Skeletal muscle tissue (tissue), 4 donors: ENCODE measurements around the gene EPRS1. TPM values are rescaled to one million over a fixed set of nuclear protein-coding genes. Genes with fewer than 3 reads are reported as not detected.
"Not testable (repeated sequence)": the region's sequence is repeated elsewhere in the genome, so short reads cannot be mapped to it uniquely, and the experiment has no call there.

Experiments used
- H3K27ac ChIP-seq: one replicate; pipeline ENCODE4 v1.7.0; 2013; ENCODE audit warnings: mild to moderate bottlenecking, low read depth, low read length, inconsistent platforms
- H3K27me3 ChIP-seq, 3 donors: one replicate each; pipeline ENCODE4 v1.7.0; 2013; ENCODE audit warnings: low read length in 3 of 3; ENCODE audit not compliant: control insufficient read depth in 3 of 3, insufficient read depth in 3 of 3
- H3K36me3 ChIP-seq, 3 donors: one replicate each; pipeline ENCODE4 v1.7.0; 2013; ENCODE audit warnings: low read length in 3 of 3; ENCODE audit not compliant: control insufficient read depth in 3 of 3, insufficient read depth in 3 of 3
- H3K4me1 ChIP-seq, 3 donors: one replicate each; pipeline ENCODE4 v1.7.0; 2013; ENCODE audit warnings: low read length in 3 of 3, mild to moderate bottlenecking in 3 of 3; ENCODE audit not compliant: control insufficient read depth in 3 of 3, insufficient read depth in 3 of 3
- H3K4me3 ChIP-seq, 3 donors: one replicate each; pipeline ENCODE4 v1.7.0; 2013; ENCODE audit warnings: low read length in 3 of 3
- H3K9ac ChIP-seq, 3 donors: one replicate each; pipeline ENCODE4 v1.7.0; 2013; ENCODE audit warnings: low read length in 3 of 3, mild to moderate bottlenecking in 3 of 3, moderate library complexity in 2 of 3, low read depth in 1 of 3
- H3K9me3 ChIP-seq, 3 donors: one replicate each; pipeline ENCODE4 v1.7.0; 2013; ENCODE audit warnings: low read length in 3 of 3; ENCODE audit not compliant: control insufficient read depth in 3 of 3
- total RNA-seq: library from RNA; depleted of rRNA; stranded (reverse); fragments of >200 nt; gene quantifications from one replicate; pipeline ENCODE4 v1.2.3, GENCODE V29; 2014
- donor health status: Osteomylitis.

Gene EPRS1
- 88.2 TPM for total RNA-seq

- H3K4me1 ChIP-seq = peaks cover 6 to 8% (median 7%) of the 10 kb centered on the region in 3 donors
- peak within 1 kb of the TSS; percentile 69 for H3K27ac ChIP-seq
These were observed at the start of gene EPRS1 for GRCh38 chr1:220046052-220046930. Gene EPRS1, minus strand, starts transcription at chr1:220046505. Its CDS starts 117 bp downstream, at chr1:220046388.

GRCh38 chr1:220094016-220094911, 48.0 kb upstream of the EPRS1 start, which contains the start of gene IARS2:
Gene IARS2, plus strand, starts transcription at chr1:220094132. Its CDS starts 85 bp downstream, at chr1:220094217.
- H3K4me1 ChIP-seq = peaks cover 10 to 18% (median 15%) of the 10 kb centered on the region in 3 donors
- H3K9ac ChIP-seq = peak within 1 kb of the TSS; percentile 82 to 90 (median 87)
- H3K27ac ChIP-seq = peak within 1 kb of the TSS; percentile 79
- no peaks in the 10 kb centered on the region for H3K27me3 ChIP-seq
- peak within 1 kb of the TSS; percentile 89 to 96 (median 92) for H3K4me3 ChIP-seq
- no peaks in the 10 kb centered on the region for H3K9me3 ChIP-seq
- H3K36me3 ChIP-seq = peaks cover 6 to 11% (median 8%) of the 10 kb centered on the region in 3 donors

More at GRCh38 chr1:220046052-220046930, at the start of gene EPRS1:
- Histone ChIP-seq H3K27me3 (no peaks in the 10 kb centered on the region), H3K9me3 (no peaks in the 10 kb centered on the region), H3K4me3 (peak within 1 kb of the TSS; percentile 86 to 100 (median 98)), H3K36me3 (peaks cover 0 to 3% (median 0%) of the 10 kb centered on the region in 3 donors), H3K9ac (peak within 1 kb of the TSS; percentile 85 to 91 (median 89))

GRCh38 chr1:220093361-220094015, 47.2 kb upstream of the EPRS1 start:
- Histone ChIP-seq H3K27ac (no peak overlapping the region), H3K36me3 (peaks cover 4 to 11% (median 6%) of the 10 kb centered on the region in 3 donors)

GRCh38 chr1:220092694-220093093, 46.4 kb upstream of the EPRS1 start:
- Histone ChIP-seq H3K9me3 (no peaks in the 10 kb centered on the region), H3K9ac (no peak overlapping the region), H3K4me3 (no peak overlapping the region), H3K36me3 (peaks cover 0 to 8% (median 6%) of the 10 kb centered on the region in 3 donors), H3K27me3 (no peaks in the 10 kb centered on the region), H3K27ac (no peak overlapping the region), H3K4me1 (peaks cover 11 to 18% (median 15%) of the 10 kb centered on the region in 3 donors)

More at GRCh38 chr1:220093361-220094015, 47.2 kb upstream of the EPRS1 start:
- Histone ChIP-seq H3K9me3 (no peaks in the 10 kb centered on the region), H3K4me3 (peak overlapping the region; percentile 22 to 69 (median 45)), H3K4me1 (peaks cover 11 to 18% (median 15%) of the 10 kb centered on the region in 3 donors), H3K27me3 (no peaks in the 10 kb centered on the region), H3K9ac (no peak overlapping the region)

- H3K9ac ChIP-seq = peak within 1 kb of the TSS; percentile 71 to 87 (median 75)
- H3K4me1 ChIP-seq = peaks cover 10 to 11% (median 11%) of the 10 kb centered on the region in 3 donors
- no peaks in the 10 kb centered on the region for H3K9me3 ChIP-seq
- H3K36me3 ChIP-seq = no peaks in the 10 kb centered on the region
- H3K27ac ChIP-seq = no peak within 1 kb of the TSS
- H3K4me3 ChIP-seq = peak within 1 kb of the TSS; percentile 88 to 97 (median 94)
- no peaks in the 10 kb centered on the region for H3K27me3 ChIP-seq
These were observed 43.6 kb upstream of the EPRS1 start, which contains the start of gene BPNT1 for GRCh38 chr1:220089650-220090556. Gene BPNT1, minus strand, starts transcription at chr1:220089788. Its CDS starts 9,942 bp downstream, at chr1:220079846.

GRCh38 chr1:220086261-220086686, 40.0 kb upstream of the EPRS1 start:
- H3K4me3 ChIP-seq, H3K9me3 ChIP-seq, H3K9ac ChIP-seq, H3K4me1 ChIP-seq, H3K27me3 ChIP-seq, H3K27ac ChIP-seq, H3K36me3 ChIP-seq: not testable (repeated sequence)

GRCh38 chr1:220084460-220084859, 38.2 kb upstream of the EPRS1 start:
- Histone ChIP-seq H3K27me3 (no peaks in the 10 kb centered on the region), H3K9ac (no peak overlapping the region), H3K9me3 (no peaks in the 10 kb centered on the region), H3K36me3 (no peaks in the 10 kb centered on the region), H3K4me3 (no peak overlapping the region), H3K4me1 (peaks cover 0 to 2% (median 0%) of the 10 kb centered on the region in 3 donors), H3K27ac (no peak overlapping the region)

GRCh38 chr1:220077887-220078286, 31.6 kb upstream of the EPRS1 start:
- no peak overlapping the region for H3K4me3 ChIP-seq
- no peaks in the 10 kb centered on the region for H3K9me3 ChIP-seq
- H3K9ac ChIP-seq = no peak overlapping the region
- H3K4me1 ChIP-seq = no peaks in the 10 kb centered on the region
- H3K36me3 ChIP-seq = peaks cover 2 to 5% (median 2%) of the 10 kb centered on the region in 3 donors
- no peak overlapping the region for H3K27ac ChIP-seq
- H3K27me3 ChIP-seq = no peaks in the 10 kb centered on the region
